HG03095 (cell line): ENCODE measurements around the gene PLPP3.

Experiments
- ATAC-seq: cut with Tn5 transposase; IDR thresholded peaks from one replicate; pipeline ENCODE4 v1.9.1; 2021; ENCODE audit warnings: moderate library complexity; ENCODE audit not compliant: unreplicated experiment

Gene PLPP3

GRCh38 chr1:56466538-56466937 is 112.8 kb downstream of the PLPP3 start:
- ATAC-seq: no peak

GRCh38 chr1:56464294-56464693 is 115.1 kb downstream of the PLPP3 start:
- no peak for ATAC-seq

- no peak for ATAC-seq
These were observed 116.0 kb downstream of the PLPP3 start for GRCh38 chr1:56463376-56463775.

- ATAC-seq: no peak
These were observed 117.2 kb downstream of the PLPP3 start for GRCh38 chr1:56462209-56462608.

GRCh38 chr1:56461158-56462127 is 117.9 kb downstream of the PLPP3 start:
- ATAC-seq: no peak

- ATAC-seq: no peak
These were observed 120.1 kb downstream of the PLPP3 start for GRCh38 chr1:56459260-56459659.

- no peak for ATAC-seq
These were observed 121.5 kb downstream of the PLPP3 start for GRCh38 chr1:56457756-56458375.

GRCh38 chr1:56456435-56457101 is 122.8 kb downstream of the PLPP3 start:
- ATAC-seq: no peak

GRCh38 chr1:56453417-56454078 is 125.8 kb downstream of the PLPP3 start:
- ATAC-seq: no peak

- no peak for ATAC-seq
These were observed 126.3 kb downstream of the PLPP3 start for GRCh38 chr1:56453016-56453415.

- no peak for ATAC-seq
These were observed 127.0 kb downstream of the PLPP3 start for GRCh38 chr1:56452027-56453011.

GRCh38 chr1:56451491-56451890 is 127.9 kb downstream of the PLPP3 start:
- no peak for ATAC-seq

GRCh38 chr1:56450004-56450666 is 129.2 kb downstream of the PLPP3 start:
- no peak for ATAC-seq

GRCh38 chr1:56448529-56449300 is 130.6 kb downstream of the PLPP3 start:
- no peak for ATAC-seq

- no peak for ATAC-seq
These were observed 131.5 kb downstream of the PLPP3 start for GRCh38 chr1:56447823-56448222.

- ATAC-seq: no peak
These were observed 132.7 kb downstream of the PLPP3 start for GRCh38 chr1:56446531-56447098.

- no peak for ATAC-seq
These were observed 134.3 kb downstream of the PLPP3 start for GRCh38 chr1:56444960-56445646.
